GM12891 (cell line): Measurements from ENCODE around the gene ZSWIM9.

Experiments
- POLR2A ChIP-seq: IDR thresholded peaks from 2 replicates; pipeline ENCODE4 v1.6.1; 2011; ENCODE audit warnings: low read depth, low read length, control low read depth
- TAF1 ChIP-seq: IDR thresholded peaks from 2 replicates; pipeline ENCODE4 v1.6.1; 2011; ENCODE audit warnings: low read depth, low read length, control low read depth

- TF ChIP-seq POLR2A = no peak
- no peak for TF ChIP-seq TAF1
These were observed 23.8 kb downstream of the ZSWIM9 start for GRCh38 chr19:48194041-48194843.
